GM19238 (cell line): Measurements from ENCODE around the gene FARP1.

ENCODE experiments used
- DNase-seq: peaks from one replicate; pipeline ENCODE4 v3.0.0; 2011; ENCODE audit warnings: low spot score; ENCODE audit not compliant: insufficient read length

Gene FARP1

GRCh38 chr13:98442391-98443230, 299.7 kb downstream of the FARP1 start:
- DNase-seq, result no peak

- DNase-seq, result no peak
These were observed 300.4 kb downstream of the FARP1 start for GRCh38 chr13:98443329-98443728.

GRCh38 chr13:98443800-98444325, 301.0 kb downstream of the FARP1 start:
- DNase-seq, result no peak

GRCh38 chr13:98444381-98444780, 301.5 kb downstream of the FARP1 start:
- no peak for DNase-seq

GRCh38 chr13:98445340-98446233, 302.7 kb downstream of the FARP1 start:
- DNase-seq, result peak; percentile 85

- no peak for DNase-seq
These were observed 303.3 kb downstream of the FARP1 start for GRCh38 chr13:98446234-98446621.

- DNase-seq, result no peak
These were observed 304.2 kb downstream of the FARP1 start for GRCh38 chr13:98447130-98447529.

- no peak for DNase-seq
These were observed 305.2 kb downstream of the FARP1 start for GRCh38 chr13:98447881-98448641.

GRCh38 chr13:98448642-98448928, 305.7 kb downstream of the FARP1 start:
- no peak for DNase-seq

GRCh38 chr13:98449273-98449672, 306.4 kb downstream of the FARP1 start:
- DNase-seq, result no peak

GRCh38 chr13:98450026-98450425, 307.1 kb downstream of the FARP1 start:
- no peak for DNase-seq

GRCh38 chr13:98450539-98451111, 307.7 kb downstream of the FARP1 start:
- DNase-seq, result no peak

GRCh38 chr13:98451676-98452470, 309.0 kb downstream of the FARP1 start:
- DNase-seq, result no peak

- DNase-seq, result no peak
These were observed 310.3 kb downstream of the FARP1 start for GRCh38 chr13:98452851-98453843.

- DNase-seq, result no peak
These were observed 311.5 kb downstream of the FARP1 start for GRCh38 chr13:98454389-98454881.

GRCh38 chr13:98456413-98456845, 313.5 kb downstream of the FARP1 start:
- DNase-seq, result no peak

- DNase-seq, result no peak
These were observed 314.2 kb downstream of the FARP1 start for GRCh38 chr13:98457053-98457452.

GRCh38 chr13:98458431-98458830, 315.5 kb downstream of the FARP1 start:
- DNase-seq, result no peak

- no peak for DNase-seq
These were observed 316.3 kb downstream of the FARP1 start for GRCh38 chr13:98459171-98459681.
